Astrocyte (in vitro differentiated cells and primary cell): ENCODE results near the gene PODNL1. TPM values are rescaled to one million over a fixed set of nuclear protein-coding genes. Genes with fewer than 3 reads are reported as not detected.
A peak's percentile ranks its signal among the peaks of the same experiment; 100 is the strongest.

Experiments
- DNase-seq: peaks from one replicate; pipeline ENCODE4 v3.0.0-alpha.2; 2010; ENCODE audit warnings: low read depth
- FAIRE-seq: peaks from 2 replicates; lab custom pipeline; 2011; peaks lifted over from hg19 to GRCh38; lab: Jason Lieb, UNC
- H2AFZ ChIP-seq: 2 replicates; pipeline ENCODE4 v1.6.0; 2012; ENCODE audit warnings: low read depth, low read length, inconsistent platforms
- H3K27ac ChIP-seq: 2 replicates; pipeline ENCODE4 v1.5.1; 2011; ENCODE audit warnings: low read depth, low read length, inconsistent platforms
- H3K27me3 ChIP-seq: 2 replicates; pipeline ENCODE4 v1.6.0; 2011; ENCODE audit warnings: low read length, inconsistent platforms; ENCODE audit not compliant: insufficient read depth
- H3K36me3 ChIP-seq: 2 replicates; pipeline ENCODE4 v1.5.1; 2011; ENCODE audit warnings: low read length, inconsistent platforms; ENCODE audit not compliant: insufficient read depth
- H3K4me1 ChIP-seq: 2 replicates; pipeline ENCODE4 v1.5.1; 2011; ENCODE audit warnings: low read length, inconsistent platforms; ENCODE audit not compliant: insufficient read depth
- H3K4me2 ChIP-seq: 2 replicates; pipeline ENCODE4 v1.6.0; 2012; ENCODE audit warnings: low read length, inconsistent platforms
- H3K4me3 ChIP-seq: 2 replicates; pipeline ENCODE4 v1.5.1; 2011; ENCODE audit warnings: low read depth, mild to moderate bottlenecking, low read length, inconsistent platforms; ENCODE audit not compliant: insufficient read depth
- H3K79me2 ChIP-seq: 2 replicates; pipeline ENCODE4 v1.6.0; 2012; ENCODE audit warnings: mild to moderate bottlenecking, low read length, inconsistent platforms; ENCODE audit not compliant: insufficient read depth
- H3K9ac ChIP-seq: 2 replicates; pipeline ENCODE4 v1.6.0; 2012; ENCODE audit warnings: mild to moderate bottlenecking, low read length, inconsistent platforms
- H3K9me3 ChIP-seq: 2 replicates; pipeline ENCODE4 v1.5.1; 2012; ENCODE audit warnings: low read depth, mild to moderate bottlenecking, low read length, inconsistent platforms; ENCODE audit not compliant: insufficient read depth
- H4K20me1 ChIP-seq: 2 replicates; pipeline ENCODE4 v1.6.0; 2012; ENCODE audit warnings: low read length, inconsistent platforms; ENCODE audit not compliant: insufficient read depth
- H3K27ac Mint-ChIP-seq: one replicate; pipeline ENCODE4 v1.8.0; 2021; ENCODE audit warnings: mild to moderate bottlenecking, mixed read lengths; ENCODE audit not compliant: unreplicated experiment
- H3K27me3 Mint-ChIP-seq: one replicate; pipeline ENCODE4 v1.8.0; 2021; ENCODE audit warnings: low read depth, mixed read lengths; ENCODE audit not compliant: unreplicated experiment
- H3K36me3 Mint-ChIP-seq: one replicate; pipeline ENCODE4 v1.8.0; 2021; ENCODE audit warnings: low read depth, mixed read lengths; ENCODE audit not compliant: unreplicated experiment
- H3K4me1 Mint-ChIP-seq: one replicate; pipeline ENCODE4 v1.8.0; 2021; ENCODE audit warnings: low read depth, mixed read lengths; ENCODE audit not compliant: unreplicated experiment
- H3K4me3 Mint-ChIP-seq: one replicate; pipeline ENCODE4 v1.8.0; 2021; ENCODE audit warnings: mild to moderate bottlenecking, moderate library complexity, mixed read lengths; ENCODE audit not compliant: unreplicated experiment
- H3K9me3 Mint-ChIP-seq: one replicate; pipeline ENCODE4 v1.8.0; 2021; ENCODE audit warnings: mild to moderate bottlenecking, mixed read lengths; ENCODE audit not compliant: unreplicated experiment
- CTCF ChIP-seq: IDR thresholded peaks from 2 replicates; pipeline ENCODE4 v1.5.1; 2011; ENCODE audit warnings: low read depth, mild to moderate bottlenecking, inconsistent platforms, low read length, moderate library complexity; ENCODE audit not compliant: insufficient read depth
- EZH2 ChIP-seq: IDR thresholded peaks from 2 replicates; pipeline ENCODE4 v1.6.1; 2012; ENCODE audit warnings: mild to moderate bottlenecking, low read length, inconsistent platforms; ENCODE audit not compliant: insufficient read depth
- total RNA-seq: library from RNA; stranded (reverse); gene quantifications from 2 replicates; pipeline ENCODE4 v1.2.1, GENCODE V29; 2021

PODNL1 gene
- total RNA-seq, 1 donor from 2014 or later = 3.3 TPM

- Histone ChIP-seq H3K4me3 (no peak overlapping the region), H2AFZ (peak overlapping the region; percentile 18), H3K9me3 (no peaks in the 10 kb centered on the region), H3K27me3 (no peaks in the 10 kb centered on the region), H3K4me2 (peak overlapping the region; percentile 70), H4K20me1 (peaks cover 8% of the 10 kb centered on the region), H3K27ac (no peak overlapping the region), H3K79me2 (no peaks in the 10 kb centered on the region), H3K36me3 (no peaks in the 10 kb centered on the region), H3K4me1 (peaks cover 5% of the 10 kb centered on the region), H3K9ac (no peak overlapping the region)
- H3K4me1 Mint-ChIP-seq = peaks cover 3% of the 10 kb centered on the region
- H3K36me3 Mint-ChIP-seq = peaks cover 29% of the 10 kb centered on the region
- no peaks in the 10 kb centered on the region for H3K9me3 Mint-ChIP-seq
- H3K27ac Mint-ChIP-seq = no peak overlapping the region
- H3K27me3 Mint-ChIP-seq = no peaks in the 10 kb centered on the region
- no peak overlapping the region for H3K4me3 Mint-ChIP-seq
- TF ChIP-seq CTCF = no peak
- no peak for TF ChIP-seq EZH2
- DNase-seq (peak; percentile 30), FAIRE-seq (no peak)
These were observed 24.7 kb upstream of the PODNL1 start for GRCh38 chr19:13962699-13963602.

DNA sequence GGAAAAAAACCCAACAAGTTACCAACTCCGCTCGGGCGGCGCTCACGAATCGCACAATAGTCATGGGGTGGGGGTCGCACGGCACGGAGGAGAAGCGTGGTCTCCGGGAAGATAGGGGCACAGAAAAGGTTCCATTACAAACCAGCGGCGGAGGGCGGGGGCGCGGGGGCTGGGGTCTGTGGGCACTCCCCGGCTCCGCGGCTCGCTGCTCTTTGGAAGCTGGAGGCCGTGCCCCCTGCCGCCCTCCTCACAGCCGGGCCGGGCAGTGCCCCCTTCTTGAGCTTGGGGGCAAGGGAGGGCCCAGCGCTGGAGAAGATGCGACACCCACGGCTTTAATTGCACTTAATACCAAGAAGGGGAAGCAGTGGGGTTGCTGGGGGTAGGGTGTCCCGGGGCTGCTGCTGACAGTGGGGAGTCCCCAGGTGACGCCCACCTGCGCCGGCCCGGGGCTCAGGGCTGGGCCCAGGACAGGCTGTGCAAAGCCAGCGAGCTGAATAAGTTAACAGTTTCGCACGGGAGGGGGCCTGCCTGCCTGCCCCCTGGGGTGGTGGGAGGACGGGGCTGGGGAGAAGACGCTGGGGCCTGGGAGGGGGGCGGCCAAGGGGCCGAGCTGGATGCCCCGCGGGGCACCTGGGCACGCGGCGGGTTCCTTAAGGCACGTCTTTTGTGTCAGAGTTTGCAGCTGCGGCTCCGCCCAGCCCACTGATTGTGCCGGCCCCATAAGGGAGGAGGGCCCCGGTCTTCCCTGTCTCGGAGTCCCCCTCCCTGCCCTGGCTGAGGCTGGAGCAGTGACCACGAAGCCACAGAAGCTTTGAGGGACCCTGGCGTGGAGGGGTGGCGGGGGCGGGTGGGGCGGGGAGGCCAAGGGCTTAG is 23.8 kb upstream of the PODNL1 start:
- Histone ChIP-seq H3K9me3 (no peaks in the 10 kb centered on the region), H3K9ac (no peak overlapping the region), H3K27ac (no peak overlapping the region), H3K36me3 (no peaks in the 10 kb centered on the region), H2AFZ (no peak overlapping the region), H3K4me1 (peaks cover 5% of the 10 kb centered on the region), H3K4me3 (no peak overlapping the region), H4K20me1 (peaks cover 9% of the 10 kb centered on the region), H3K4me2 (no peak overlapping the region), H3K79me2 (no peaks in the 10 kb centered on the region), H3K27me3 (no peaks in the 10 kb centered on the region)
- no peaks in the 10 kb centered on the region for H3K27me3 Mint-ChIP-seq
- H3K36me3 Mint-ChIP-seq = peaks cover 28% of the 10 kb centered on the region
- no peaks in the 10 kb centered on the region for H3K9me3 Mint-ChIP-seq
- DNase-seq (no peak), FAIRE-seq (no peak)
- TF ChIP-seq CTCF (no peak), EZH2 (no peak)
- peaks cover 3% of the 10 kb centered on the region for H3K4me1 Mint-ChIP-seq
- no peak overlapping the region for H3K4me3 Mint-ChIP-seq
- peak overlapping the region; percentile 62 for H3K27ac Mint-ChIP-seq
